Measurements from ENCODE around the gene THOC3. TPM values are rescaled to one million over a fixed set of nuclear protein-coding genes. Genes with fewer than 3 reads are reported as not detected.
"Not testable (repeated sequence)": the region's sequence is repeated elsewhere in the genome, so short reads cannot be mapped to it uniquely, and the experiment has no call there.

Gene THOC3
- total RNA-seq, 1 donor from 2014 or later = 69.0 TPM

- peak in 1 of 2 donors; percentile 52 for DNase-seq (ENCODE audit: extremely low spot score in 2 of 2)
- no peak overlapping the region for H3K27ac ChIP-seq
- intact Hi-C loops (cut with DNase I) = no loop called here
- no peaks in the 10 kb centered on the region for H3K9me3 ChIP-seq
- H3K4me1 ChIP-seq = no peaks in the 10 kb centered on the region
- H3K36me3 ChIP-seq = no peaks in the 10 kb centered on the region
- H3K27me3 ChIP-seq = no peaks in the 10 kb centered on the region
- TF ChIP-seq CTCF (IDR thresholded peaks at IDR 0.05) (no peak), POLR2A (IDR thresholded peaks at IDR 0.05) (no peak), POLR2AphosphoS5 (IDR thresholded peaks at IDR 0.05; ENCODE audit: insufficient read depth in 1 of 2, low read depth in 1 of 2) (no peak)
- no peak overlapping the region for H3K4me3 ChIP-seq
These were observed 45.8 kb downstream of the THOC3 start for GRCh38 chr5:175922192-175922885.

- peak in 1 of 2 donors; percentile 88 for DNase-seq (ENCODE audit: extremely low spot score in 2 of 2)
- no peak overlapping the region for H3K27ac ChIP-seq
- no peaks in the 10 kb centered on the region for H3K9me3 ChIP-seq
- no peaks in the 10 kb centered on the region for H3K27me3 ChIP-seq
- TF ChIP-seq CTCF (IDR thresholded peaks at IDR 0.05) (no peak), POLR2A (IDR thresholded peaks at IDR 0.05) (no peak), POLR2AphosphoS5 (IDR thresholded peaks at IDR 0.05; ENCODE audit: insufficient read depth in 1 of 2, low read depth in 1 of 2) (no peak)
- no peaks in the 10 kb centered on the region for H3K4me1 ChIP-seq
- no peak overlapping the region for H3K4me3 ChIP-seq
- intact Hi-C loops (cut with DNase I) = no loop called here
- no peaks in the 10 kb centered on the region for H3K36me3 ChIP-seq
These were observed 46.9 kb downstream of the THOC3 start for GRCh38 chr5:175921061-175921730.

GRCh38 chr5:175920231-175920811 lies 47.8 kb downstream of the THOC3 start:
- H3K4me3 ChIP-seq = no peak overlapping the region
- H3K27ac ChIP-seq = no peak overlapping the region
- intact Hi-C loops (cut with DNase I) = no loop called here
- H3K36me3 ChIP-seq = no peaks in the 10 kb centered on the region
- peak in 1 of 2 donors; percentile 91 for DNase-seq (ENCODE audit: extremely low spot score in 2 of 2)
- no peaks in the 10 kb centered on the region for H3K9me3 ChIP-seq
- H3K4me1 ChIP-seq = no peaks in the 10 kb centered on the region
- no peak for TF ChIP-seq POLR2A (IDR thresholded peaks at IDR 0.05)
- no peak for TF ChIP-seq CTCF (IDR thresholded peaks at IDR 0.05)
- TF ChIP-seq POLR2AphosphoS5 (IDR thresholded peaks at IDR 0.05; ENCODE audit: insufficient read depth in 1 of 2, low read depth in 1 of 2) = no peak
- H3K27me3 ChIP-seq = no peaks in the 10 kb centered on the region

- H3K36me3 ChIP-seq; H3K4me3 ChIP-seq; H3K27me3 ChIP-seq; H3K27ac ChIP-seq; H3K4me1 ChIP-seq; H3K9me3 ChIP-seq; intact Hi-C loops (cut with DNase I); DNase-seq (ENCODE audit: extremely low spot score in 2 of 2): not testable (repeated sequence)
These were observed 52.8 kb downstream of the THOC3 start for GRCh38 chr5:175915066-175916037.

GRCh38 chr5:175913835-175914672 lies 54.1 kb downstream of the THOC3 start:
- H3K4me1 ChIP-seq; H3K36me3 ChIP-seq; H3K4me3 ChIP-seq; intact Hi-C loops (cut with DNase I); H3K9me3 ChIP-seq; H3K27ac ChIP-seq; H3K27me3 ChIP-seq: not testable (repeated sequence)
- peak in 1 of 2 donors; percentile 85 for DNase-seq (ENCODE audit: extremely low spot score in 2 of 2)

- H3K36me3 ChIP-seq; H3K4me3 ChIP-seq; H3K9me3 ChIP-seq; H3K4me1 ChIP-seq; H3K27ac ChIP-seq; H3K27me3 ChIP-seq; intact Hi-C loops (cut with DNase I): not testable (repeated sequence)
- peak; percentile 34 to 64 for DNase-seq (ENCODE audit: extremely low spot score in 2 of 2)
These were observed 58.0 kb downstream of the THOC3 start for GRCh38 chr5:175910072-175910471.

Data from vagina (tissue), 2 donors.